GM12865 (cell line): Measurements from ENCODE around the gene KLHL22.

Experiments used
- DNase-seq: peaks from one replicate; pipeline ENCODE4 v3.0.0; 2010; ENCODE audit warnings: low read depth
- H3K4me3 ChIP-seq: 2 replicates; pipeline ENCODE4 v1.5.1; 2011; ENCODE audit warnings: mild to moderate bottlenecking, low read depth, low read length, control low read depth
- TF ChIP-seq, protein P1 (sequence below): IDR thresholded peaks from 2 replicates; pipeline ENCODE4 v1.5.1; 2011; ENCODE audit warnings: low read length, control low read depth, low read depth, inconsistent platforms; ENCODE audit not compliant: insufficient read depth; ENCODE audit errors: missing control alignments

The KLHL22 gene

DNA sequence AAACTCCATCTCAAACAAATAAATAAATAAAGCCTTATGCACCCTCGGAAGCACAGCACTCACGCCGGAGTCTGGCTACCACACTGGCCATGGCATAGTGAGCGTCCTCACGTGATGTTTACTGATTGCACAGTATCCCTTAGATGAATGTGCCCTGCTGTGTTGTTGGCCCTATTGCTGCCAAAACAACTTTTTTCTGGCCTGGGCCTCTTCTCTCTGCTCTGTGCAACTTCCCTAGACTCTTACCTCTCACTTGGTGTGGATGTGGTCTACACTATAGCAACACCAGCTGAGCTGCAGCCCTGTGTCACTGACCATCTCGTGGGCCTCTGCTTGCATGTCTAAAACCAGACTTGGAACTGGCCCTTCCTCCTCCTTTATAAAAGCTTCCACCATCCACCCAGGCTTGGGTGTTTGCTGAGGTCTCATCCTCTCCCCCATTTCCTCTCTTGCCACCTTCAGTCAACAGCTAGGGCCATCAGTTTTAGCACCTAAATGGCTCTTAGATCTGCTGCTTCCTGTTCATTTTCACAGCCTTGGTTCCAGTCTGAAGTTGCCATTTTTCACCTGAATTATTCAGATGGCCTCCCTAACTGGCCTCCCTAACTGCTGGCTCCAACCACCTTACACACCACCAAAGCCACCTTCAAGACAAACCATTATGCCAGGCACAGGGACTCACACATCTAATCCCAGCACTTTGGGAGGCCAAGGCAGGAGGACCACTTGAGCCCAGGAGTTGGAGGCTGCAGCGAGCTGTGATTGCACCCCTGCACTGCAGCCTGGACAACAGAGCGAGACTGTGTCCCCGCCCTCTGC, 92.4 kb downstream of the KLHL22 start:
- H3K4me3 ChIP-seq: no peak overlapping the region
- TF ChIP-seq, protein P1, sequence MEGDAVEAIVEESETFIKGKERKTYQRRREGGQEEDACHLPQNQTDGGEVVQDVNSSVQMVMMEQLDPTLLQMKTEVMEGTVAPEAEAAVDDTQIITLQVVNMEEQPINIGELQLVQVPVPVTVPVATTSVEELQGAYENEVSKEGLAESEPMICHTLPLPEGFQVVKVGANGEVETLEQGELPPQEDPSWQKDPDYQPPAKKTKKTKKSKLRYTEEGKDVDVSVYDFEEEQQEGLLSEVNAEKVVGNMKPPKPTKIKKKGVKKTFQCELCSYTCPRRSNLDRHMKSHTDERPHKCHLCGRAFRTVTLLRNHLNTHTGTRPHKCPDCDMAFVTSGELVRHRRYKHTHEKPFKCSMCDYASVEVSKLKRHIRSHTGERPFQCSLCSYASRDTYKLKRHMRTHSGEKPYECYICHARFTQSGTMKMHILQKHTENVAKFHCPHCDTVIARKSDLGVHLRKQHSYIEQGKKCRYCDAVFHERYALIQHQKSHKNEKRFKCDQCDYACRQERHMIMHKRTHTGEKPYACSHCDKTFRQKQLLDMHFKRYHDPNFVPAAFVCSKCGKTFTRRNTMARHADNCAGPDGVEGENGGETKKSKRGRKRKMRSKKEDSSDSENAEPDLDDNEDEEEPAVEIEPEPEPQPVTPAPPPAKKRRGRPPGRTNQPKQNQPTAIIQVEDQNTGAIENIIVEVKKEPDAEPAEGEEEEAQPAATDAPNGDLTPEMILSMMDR: no peak
- no peak for DNase-seq

GRCh38 chr22:20401376-20402014, 94.1 kb downstream of the KLHL22 start:
- TF ChIP-seq, protein P1: no peak
- DNase-seq: no peak
- no peak overlapping the region for H3K4me3 ChIP-seq

- TF ChIP-seq, protein P1: no peak
- H3K4me3 ChIP-seq: no peak overlapping the region
- no peak for DNase-seq
Observed at GRCh38 chr22:20400606-20401375, 94.8 kb downstream of the KLHL22 start.

DNA sequence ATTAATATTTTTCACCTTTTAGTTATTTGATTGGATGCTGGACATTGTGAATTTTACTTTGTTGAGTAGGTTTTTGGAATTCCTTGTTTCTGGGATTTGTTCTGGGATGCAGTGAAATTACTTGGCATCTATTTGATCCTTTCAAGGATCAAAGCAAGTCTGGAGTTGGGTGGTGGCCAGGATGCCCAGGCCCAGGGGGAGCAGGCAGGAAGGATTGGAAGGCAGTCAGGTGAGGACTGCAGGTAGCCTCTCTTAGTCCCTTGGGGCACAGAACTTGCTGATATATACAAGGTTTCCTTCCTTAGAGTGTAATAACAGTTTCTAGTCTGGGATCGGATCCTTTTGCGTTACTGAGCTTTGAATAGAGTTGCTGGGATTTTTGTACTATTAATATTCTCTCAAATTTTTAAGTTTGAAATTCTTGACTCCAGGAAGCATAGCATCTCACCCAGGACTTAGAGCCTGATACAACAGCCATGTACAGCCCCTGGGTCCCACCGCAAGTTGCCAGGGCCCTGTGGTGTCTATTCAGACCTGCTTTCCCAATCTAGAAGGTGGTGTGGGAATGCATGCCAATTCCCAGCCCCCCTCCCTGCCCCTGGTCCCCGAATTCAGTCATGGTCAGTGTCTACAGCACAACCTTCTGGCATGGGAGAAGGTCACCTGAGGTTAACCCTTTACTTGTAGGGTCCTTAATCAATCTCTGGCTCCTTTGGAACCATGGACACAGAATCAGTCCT, 95.6 kb downstream of the KLHL22 start:
- H3K4me3 ChIP-seq: no peak overlapping the region
- TF ChIP-seq, protein P1: no peak
- no peak for DNase-seq

- TF ChIP-seq, protein P1: no peak
- no peak for DNase-seq
- H3K4me3 ChIP-seq: no peak overlapping the region
Observed at GRCh38 chr22:20398420-20398819, 97.2 kb downstream of the KLHL22 start.

GRCh38 chr22:20397498-20397897, 98.1 kb downstream of the KLHL22 start:
- DNase-seq: no peak
- H3K4me3 ChIP-seq: no peak overlapping the region
- TF ChIP-seq, protein P1: no peak
